Karpas-422 (cell line): Measurements from ENCODE around the gene PLEKHO1. TPM values are rescaled to one million over a fixed set of nuclear protein-coding genes. Genes with fewer than 3 reads are reported as not detected.
A peak's percentile ranks its signal among the peaks of the same experiment; 100 is the strongest.

Experiments used
- DNase-seq: peaks from one replicate; pipeline ENCODE4 v3.0.0-alpha.2; 2015
- H2AFZ ChIP-seq: fragments of 200-600 bp; sonication (generic); 2 replicates; pipeline ENCODE4 v1.6.1; 2014; ENCODE audit warnings: antibody characterized with exemption, low read length, mixed read lengths
- H3K27ac ChIP-seq: fragments of 200-600 bp; sonication (generic); 2 replicates; pipeline ENCODE4 v1.5.1; 2014; ENCODE audit warnings: mild to moderate bottlenecking, low read length, moderate library complexity
- H3K27me3 ChIP-seq: fragments of 200-600 bp; sonication (generic); 2 replicates; pipeline ENCODE4 v1.6.1; 2014; ENCODE audit warnings: low read length, mixed read lengths
- H3K36me3 ChIP-seq: fragments of 200-600 bp; sonication (generic); 2 replicates; pipeline ENCODE4 v1.6.1; 2014; ENCODE audit warnings: low read length, mixed read lengths; ENCODE audit not compliant: insufficient read depth
- H3K4me1 ChIP-seq: fragments of 200-600 bp; sonication (generic); 2 replicates; pipeline ENCODE4 v1.6.1; 2014; ENCODE audit warnings: mild to moderate bottlenecking, low read length, mixed read lengths
- H3K4me2 ChIP-seq: fragments of 200-600 bp; sonication (generic); 2 replicates; pipeline ENCODE4 v1.6.1; 2014; ENCODE audit warnings: low read length, low read depth, mild to moderate bottlenecking; ENCODE audit not compliant: poor library complexity, severe bottlenecking
- H3K4me3 ChIP-seq: fragments of 200-600 bp; sonication (generic); 2 replicates; pipeline ENCODE4 v1.5.1; 2014; ENCODE audit warnings: mild to moderate bottlenecking, antibody characterized with exemption, low read length, mixed read lengths
- H3K79me2 ChIP-seq: fragments of 200-600 bp; sonication (generic); 2 replicates; pipeline ENCODE4 v1.6.1; 2014; ENCODE audit warnings: mild to moderate bottlenecking, low read length, mixed read lengths
- H3K9ac ChIP-seq: fragments of 200-600 bp; sonication (generic); 2 replicates; pipeline ENCODE4 v1.6.0; 2014; ENCODE audit warnings: low read length
- H3K9me2 ChIP-seq: fragments of 200-600 bp; sonication (generic), shearing (Covaris generic); replicated peaks from 2 replicates; pipeline ENCODE4 v1.6.0; 2014; ENCODE audit warnings: mild to moderate bottlenecking, low read length, moderate library complexity; ENCODE audit not compliant: insufficient read depth
- H3K9me3 ChIP-seq: fragments of 300-700, 200-600 bp; sonication (generic); 2 replicates; pipeline ENCODE4 v1.6.1; 2014; ENCODE audit warnings: low read length, mixed read lengths
- H4K20me1 ChIP-seq: fragments of 200-600 bp; sonication (generic); 2 replicates; pipeline ENCODE4 v1.6.1; 2014; ENCODE audit warnings: mild to moderate bottlenecking, antibody characterized with exemption, low read length, low read depth; ENCODE audit not compliant: insufficient read depth
- total RNA-seq: library from RNA; depleted of rRNA; stranded (reverse); fragments of >200 nt; shearing (Covaris generic); gene quantifications from 2 replicates; pipeline ENCODE4 v1.2.3, GENCODE V29; 2014; ENCODE audit warnings: low replicate concordance

The PLEKHO1 gene
- total RNA-seq, 1 experiment from 2014 or later, result 1.6 TPM

DNA sequence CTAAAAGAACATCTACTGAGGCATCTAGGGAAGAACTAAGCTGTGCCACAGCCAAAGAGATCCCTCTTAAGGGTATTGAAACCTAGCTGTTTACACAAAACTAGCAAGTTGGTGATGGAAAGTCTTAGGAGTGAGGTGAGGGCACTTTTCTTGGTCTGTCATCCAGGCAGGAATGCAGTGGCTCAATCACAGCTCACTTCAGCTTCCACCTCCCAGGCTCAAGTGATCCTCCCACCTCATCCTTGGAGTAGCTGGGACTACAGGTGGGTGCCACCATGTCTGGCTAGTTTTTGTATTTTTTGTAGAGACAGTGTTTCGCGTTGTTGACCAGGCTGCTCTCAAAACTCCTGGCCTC, 2.4 kb downstream of the PLEKHO1 start:
- H3K4me1 ChIP-seq, result peaks cover 17% of the 10 kb centered on the region
- DNase-seq, result no peak
- H3K4me2 ChIP-seq, result no peak overlapping the region
- H3K9me2 ChIP-seq, result no peaks in the 10 kb centered on the region
- H3K9ac ChIP-seq, result no peak overlapping the region
- no peak overlapping the region for H3K27ac ChIP-seq
- H3K4me3 ChIP-seq, result no peak overlapping the region
- H3K27me3 ChIP-seq, result no peaks in the 10 kb centered on the region
- no peak overlapping the region for H2AFZ ChIP-seq
- H4K20me1 ChIP-seq, result no peaks in the 10 kb centered on the region
- H3K36me3 ChIP-seq, result no peaks in the 10 kb centered on the region
- H3K79me2 ChIP-seq, result no peaks in the 10 kb centered on the region
- no peaks in the 10 kb centered on the region for H3K9me3 ChIP-seq

DNA sequence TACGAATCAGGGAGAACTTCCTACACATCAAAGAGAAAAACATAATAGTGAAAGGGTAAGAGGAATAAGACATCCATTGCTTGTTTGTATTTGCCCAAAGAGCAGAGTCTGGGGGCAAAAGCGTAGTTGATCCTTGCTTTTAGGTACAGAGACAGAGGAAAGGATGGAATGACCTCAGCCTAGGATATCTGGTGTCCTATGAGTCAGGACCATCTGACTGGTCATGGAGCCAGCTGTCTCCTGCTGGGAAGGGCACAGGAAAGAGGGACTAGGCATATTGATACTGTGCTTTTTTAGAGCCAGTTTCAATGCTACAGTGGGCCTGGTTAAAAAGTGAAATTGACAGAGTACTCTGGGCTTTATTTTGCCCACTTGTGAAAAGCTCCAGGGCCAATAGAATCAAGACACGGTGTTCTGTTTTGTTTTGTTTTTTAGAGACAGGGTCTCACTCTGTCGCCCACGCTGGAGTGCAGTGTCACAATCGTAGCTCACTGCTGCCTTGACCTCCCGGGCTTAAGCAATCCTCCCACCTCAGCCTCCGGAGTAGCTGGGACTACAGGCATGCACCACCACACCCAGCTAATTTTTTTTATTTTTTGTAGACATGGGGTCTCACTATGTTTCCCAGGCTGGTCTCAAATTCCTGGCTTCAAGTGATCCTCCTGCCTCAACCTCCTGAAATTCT, 3.2 kb downstream of the PLEKHO1 start:
- Histone ChIP-seq H3K4me3 (no peak overlapping the region), H3K27ac (no peak overlapping the region), H3K4me2 (no peak overlapping the region)

DNA sequence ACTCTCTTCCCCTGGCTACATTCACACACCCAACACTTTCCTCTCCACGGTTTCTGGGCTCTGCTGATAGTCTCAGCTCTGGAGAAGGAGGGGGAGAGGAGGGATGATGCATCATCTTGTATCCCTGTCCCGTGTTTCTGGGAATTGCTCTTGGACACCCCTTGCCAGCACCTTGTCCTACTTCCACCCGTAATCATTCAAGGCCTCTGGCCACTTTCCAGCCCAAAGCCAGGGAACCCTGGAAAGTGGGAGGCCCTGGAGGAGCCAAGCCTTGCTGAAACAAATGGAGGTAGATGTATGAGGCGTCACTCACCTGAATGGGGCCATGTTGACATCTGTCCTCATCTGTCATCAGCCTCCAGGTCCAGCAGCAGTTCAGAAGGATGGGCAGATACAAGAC, 4.4 kb downstream of the PLEKHO1 start:
- Histone ChIP-seq H3K36me3 (no peaks in the 10 kb centered on the region), H3K9ac (no peak overlapping the region), H2AFZ (no peak overlapping the region), H3K27ac (no peak overlapping the region), H3K9me2 (no peaks in the 10 kb centered on the region), H4K20me1 (no peaks in the 10 kb centered on the region), H3K27me3 (no peaks in the 10 kb centered on the region), H3K4me2 (no peak overlapping the region), H3K79me2 (no peaks in the 10 kb centered on the region), H3K9me3 (no peaks in the 10 kb centered on the region), H3K4me1 (peaks cover 15% of the 10 kb centered on the region), H3K4me3 (no peak overlapping the region)
- DNase-seq, result no peak

More for the DNA sequence above, 3.2 kb downstream of the PLEKHO1 start:
- Histone ChIP-seq H2AFZ (no peak overlapping the region), H3K4me1 (peaks cover 17% of the 10 kb centered on the region), H3K9me2 (no peaks in the 10 kb centered on the region), H3K79me2 (no peaks in the 10 kb centered on the region), H3K36me3 (no peaks in the 10 kb centered on the region), H4K20me1 (no peaks in the 10 kb centered on the region), H3K9me3 (no peaks in the 10 kb centered on the region), H3K27me3 (no peaks in the 10 kb centered on the region), H3K9ac (no peak overlapping the region)
- DNase-seq, result no peak

DNA sequence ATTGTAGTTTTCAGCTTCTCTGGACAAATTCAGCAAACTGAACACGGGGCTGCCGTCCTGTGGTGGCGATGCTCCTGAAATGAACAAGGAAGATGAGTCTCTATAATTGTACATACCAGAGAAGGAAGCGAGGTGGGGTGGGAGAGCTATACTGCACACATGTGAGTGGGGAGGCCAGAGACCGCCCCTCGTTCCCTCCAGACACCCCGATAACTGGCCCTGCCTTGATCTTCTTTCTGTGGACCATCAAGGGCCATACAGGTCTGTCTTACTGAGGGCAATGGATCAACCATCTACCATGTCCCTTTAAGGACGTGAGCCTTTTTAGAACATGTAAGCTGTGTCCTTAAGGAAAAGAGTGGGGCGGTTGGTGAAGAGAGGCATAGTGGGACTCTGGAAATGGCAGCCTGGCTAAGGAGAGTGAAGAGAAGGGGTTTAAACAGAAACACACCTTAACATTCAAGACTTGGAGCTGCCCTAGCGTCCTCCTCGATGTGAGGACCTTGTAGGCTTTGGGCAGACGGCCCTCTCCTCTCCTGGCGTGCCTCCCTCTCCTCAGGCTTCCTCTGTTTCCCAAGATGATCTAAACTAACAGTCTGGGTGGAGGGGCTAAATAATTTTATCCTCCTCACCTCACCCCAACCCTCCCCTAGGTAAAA, 5.8 kb downstream of the PLEKHO1 start:
- Histone ChIP-seq H3K4me3 (no peak overlapping the region), H3K4me2 (no peak overlapping the region), H3K4me1 (peaks cover 22% of the 10 kb centered on the region), H3K9me2 (no peaks in the 10 kb centered on the region), H3K36me3 (no peaks in the 10 kb centered on the region), H3K79me2 (no peaks in the 10 kb centered on the region), H3K9ac (no peak overlapping the region), H3K27ac (no peak overlapping the region), H4K20me1 (no peaks in the 10 kb centered on the region), H2AFZ (no peak overlapping the region), H3K27me3 (no peaks in the 10 kb centered on the region), H3K9me3 (no peaks in the 10 kb centered on the region)
- DNase-seq, result no peak

- Histone ChIP-seq H2AFZ (no peak overlapping the region), H3K4me1 (peaks cover 29% of the 10 kb centered on the region), H3K36me3 (no peaks in the 10 kb centered on the region), H3K9ac (no peak overlapping the region), H4K20me1 (no peaks in the 10 kb centered on the region), H3K79me2 (no peaks in the 10 kb centered on the region), H3K9me2 (no peaks in the 10 kb centered on the region), H3K9me3 (no peaks in the 10 kb centered on the region), H3K27me3 (no peaks in the 10 kb centered on the region), H3K4me2 (no peak overlapping the region), H3K27ac (no peak overlapping the region), H3K4me3 (no peak overlapping the region)
- DNase-seq, result no peak
These were observed 7.3 kb downstream of the PLEKHO1 start for GRCh38 chr1:150156868-150157603.

GRCh38 chr1:150159550-150159949, 9.8 kb downstream of the PLEKHO1 start:
- Histone ChIP-seq H4K20me1 (no peaks in the 10 kb centered on the region), H3K9me3 (no peaks in the 10 kb centered on the region), H2AFZ (peak overlapping the region; percentile 98; the same call in 1 of the 2 replicates), H3K27me3 (no peaks in the 10 kb centered on the region), H3K79me2 (no peaks in the 10 kb centered on the region), H3K9ac (peak overlapping the region; percentile 37), H3K4me1 (peaks cover 36% of the 10 kb centered on the region), H3K9me2 (no peaks in the 10 kb centered on the region), H3K4me3 (peak overlapping the region; percentile 3; the same call in 1 of the 2 replicates), H3K36me3 (no peaks in the 10 kb centered on the region), H3K4me2 (peak overlapping the region; percentile 44), H3K27ac (no peak overlapping the region)
- DNase-seq, result peak; percentile 68

DNA sequence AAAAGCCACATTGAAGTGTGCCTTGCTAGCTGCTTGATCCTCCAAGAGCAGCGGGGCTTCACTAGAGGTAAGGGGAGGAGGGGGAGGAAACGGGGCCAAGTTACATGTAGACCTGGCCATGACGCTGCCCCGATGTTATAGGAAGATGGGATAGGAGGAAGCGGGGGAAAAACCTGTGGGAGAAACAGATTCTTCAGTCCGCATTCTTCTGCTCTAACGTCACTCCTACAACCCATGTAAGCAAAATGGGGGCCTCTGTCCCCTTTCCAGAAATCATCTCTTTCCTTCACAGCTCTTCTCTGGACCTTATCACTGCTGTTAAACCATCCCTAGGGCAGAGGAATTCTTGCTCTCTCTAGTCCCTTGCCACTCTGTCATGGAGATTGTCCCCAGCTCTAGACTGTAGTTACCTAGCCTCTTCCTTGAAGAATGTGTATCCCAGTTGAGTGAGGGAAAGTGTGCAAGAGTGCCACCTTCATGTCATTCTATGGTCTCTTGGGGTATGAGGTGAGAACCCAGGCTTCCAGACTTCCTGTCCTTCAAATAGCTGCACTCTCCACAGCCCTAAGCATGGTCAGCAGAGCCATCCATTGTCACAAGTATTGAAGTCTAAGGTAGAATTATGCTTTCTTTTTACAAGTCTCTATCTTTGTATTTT, 11.4 kb downstream of the PLEKHO1 start:
- H3K4me1 ChIP-seq, result peaks cover 41% of the 10 kb centered on the region
- peak overlapping the region; percentile 27; the same call in 1 of the 2 replicates for H3K9ac ChIP-seq
- H3K36me3 ChIP-seq, result no peaks in the 10 kb centered on the region
- no peaks in the 10 kb centered on the region for H3K9me3 ChIP-seq
- DNase-seq, result no peak
- no peaks in the 10 kb centered on the region for H4K20me1 ChIP-seq
- H3K4me3 ChIP-seq, result no peak overlapping the region
- H3K9me2 ChIP-seq, result no peaks in the 10 kb centered on the region
- no peaks in the 10 kb centered on the region for H3K27me3 ChIP-seq
- no peak overlapping the region for H3K27ac ChIP-seq
- H3K79me2 ChIP-seq, result no peaks in the 10 kb centered on the region
- H3K4me2 ChIP-seq, result peak overlapping the region; percentile 44
- H2AFZ ChIP-seq, result peak overlapping the region; percentile 98; the same call in 1 of the 2 replicates
